ENCODE data around the gene BEST4.
"Not testable (repeated sequence)": the region's sequence is repeated elsewhere in the genome, so short reads cannot be mapped to it uniquely, and the experiment has no call there.

BEST4 gene

GRCh38 chr1:44776730-44777068, 11.3 kb downstream of the BEST4 start:
- no peak for DNase-seq

- DNase-seq, result no peak
Observed at GRCh38 chr1:44775930-44776729, 11.8 kb downstream of the BEST4 start.

- peak; percentile 83 for DNase-seq
Observed at GRCh38 chr1:44775078-44775929, 12.7 kb downstream of the BEST4 start, which contains the start of gene RPS8. Gene RPS8 (plus strand): TSS chr1:44775540. CDS start chr1:44775597, 57 bp downstream.

GRCh38 chr1:44766421-44766820, 21.5 kb downstream of the BEST4 start:
- not testable (repeated sequence) for DNase-seq

GRCh38 chr1:44760876-44761275, 27.1 kb downstream of the BEST4 start:
- DNase-seq, result no peak

- no peak for DNase-seq
Observed at GRCh38 chr1:44759077-44759476, 28.9 kb downstream of the BEST4 start.

- DNase-seq, result no peak
Observed at GRCh38 chr1:44757420-44757819, 30.6 kb downstream of the BEST4 start.

GRCh38 chr1:44747878-44748277, 40.1 kb downstream of the BEST4 start:
- no peak for DNase-seq

GRCh38 chr1:44743211-44743610, 44.8 kb downstream of the BEST4 start:
- no peak for DNase-seq

GRCh38 chr1:44740179-44740617, 47.8 kb downstream of the BEST4 start:
- DNase-seq, result no peak

- peak; percentile 93 for DNase-seq
Observed at GRCh38 chr1:44739307-44740178, 48.4 kb downstream of the BEST4 start, which contains the start of gene KIF2C. Gene KIF2C (plus strand): TSS chr1:44739837. CDS start chr1:44739933, 96 bp downstream.

- DNase-seq, result not testable (repeated sequence)
Observed at GRCh38 chr1:44738953-44739306, 49.0 kb downstream of the BEST4 start.

- DNase-seq, result no peak
Observed at GRCh38 chr1:44735992-44736391, 52.0 kb downstream of the BEST4 start.

GRCh38 chr1:44733784-44734183, 54.2 kb downstream of the BEST4 start:
- DNase-seq, result no peak
